Stimulated activated CD4-positive, alpha-beta T cell treated with anti-CD3 and anti-CD28 coated beads, Interleukin-15, amount 100 ng/mL, for 1 hour (primary cell): Measurements from ENCODE around the gene DOP1A.
"Not testable (repeated sequence)": the region's sequence is repeated elsewhere in the genome, so short reads cannot be mapped to it uniquely, and the experiment has no call there.

Source experiments
- DNase-seq, 2 donors: peaks; one replicate each; pipeline ENCODE4 v3.0.0-alpha.2; 2020; ENCODE audit warnings: low read depth in 1 of 2, low spot score in 1 of 2

The DOP1A gene

DNA sequence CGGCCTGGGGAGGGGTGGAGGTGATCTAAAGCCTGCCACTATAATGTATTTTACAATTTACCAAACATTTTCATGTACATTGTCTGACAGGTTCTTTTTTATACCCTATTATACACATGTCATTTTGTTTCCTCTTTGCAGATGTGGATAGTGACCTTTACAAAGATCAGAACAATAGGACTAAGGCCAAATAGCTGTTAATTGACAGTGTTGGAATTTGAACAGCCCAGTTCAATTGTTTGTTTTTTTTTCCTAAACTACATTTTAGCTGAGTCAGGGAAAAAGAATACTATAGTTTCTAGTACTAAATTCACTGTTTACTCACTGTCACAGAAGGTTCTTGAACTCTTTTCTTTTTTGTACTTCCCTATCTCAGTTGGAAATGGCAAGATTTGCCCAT, 85.4 kb downstream of the DOP1A start:
- no peak for DNase-seq

- DNase-seq: no peak
These were observed 86.5 kb downstream of the DOP1A start for GRCh38 chr6:83153883-83154521.

GRCh38 chr6:83155794-83156193, 88.3 kb downstream of the DOP1A start:
- DNase-seq: no peak

- no peak for DNase-seq
These were observed 92.7 kb downstream of the DOP1A start for GRCh38 chr6:83160167-83160566.

DNA sequence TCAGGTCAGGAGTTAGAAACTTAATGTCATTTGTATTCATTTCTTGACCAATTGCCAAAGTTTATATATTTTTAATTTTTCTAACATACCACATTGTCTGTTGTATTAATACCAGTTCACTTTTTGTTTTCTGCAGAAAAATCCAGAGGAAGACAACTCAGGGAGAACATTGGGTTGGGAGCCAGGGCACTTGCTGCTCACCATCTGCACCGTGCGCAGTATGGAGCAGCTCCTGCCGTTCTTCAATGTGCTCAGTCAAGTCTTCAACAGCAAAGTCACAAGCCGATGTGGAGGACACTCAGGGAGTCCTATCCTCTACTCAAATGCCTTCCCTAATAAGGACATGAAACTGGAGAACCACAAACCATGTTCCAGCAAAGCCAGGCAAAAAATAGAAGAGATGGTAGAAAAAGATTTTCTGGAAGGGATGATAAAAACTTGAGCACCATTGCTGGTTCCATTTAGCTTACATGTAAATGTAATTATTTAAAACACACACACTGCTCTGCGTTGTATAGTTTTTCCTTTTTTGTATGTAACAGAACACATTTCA, 100.3 kb downstream of the DOP1A start:
- no peak for DNase-seq

- no peak for DNase-seq
These were observed 101.1 kb downstream of the DOP1A start for GRCh38 chr6:83168556-83168955.

GRCh38 chr6:83169106-83169505, 101.6 kb downstream of the DOP1A start:
- DNase-seq: no peak

DNA sequence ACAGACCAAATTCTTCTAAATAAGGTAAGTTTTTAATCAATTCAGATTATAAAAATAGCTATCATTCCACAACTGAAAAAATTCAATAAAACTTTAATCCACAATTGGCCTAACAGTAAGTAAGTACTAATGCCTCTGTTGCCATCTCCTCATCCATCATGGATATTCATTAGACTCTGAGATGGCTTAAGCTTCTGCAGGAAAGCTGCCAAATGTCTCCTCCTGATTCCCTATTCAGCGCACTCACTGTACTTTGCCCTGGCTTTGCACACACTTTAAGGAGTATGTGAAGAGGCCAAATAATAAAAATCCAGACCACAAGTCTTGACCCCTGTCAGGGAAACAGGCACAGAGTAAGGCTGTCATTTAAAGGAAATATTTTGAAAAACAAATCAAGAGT, 102.0 kb downstream of the DOP1A start:
- DNase-seq: no peak

GRCh38 chr6:83176246-83176645, 108.8 kb downstream of the DOP1A start:
- no peak for DNase-seq

DNA sequence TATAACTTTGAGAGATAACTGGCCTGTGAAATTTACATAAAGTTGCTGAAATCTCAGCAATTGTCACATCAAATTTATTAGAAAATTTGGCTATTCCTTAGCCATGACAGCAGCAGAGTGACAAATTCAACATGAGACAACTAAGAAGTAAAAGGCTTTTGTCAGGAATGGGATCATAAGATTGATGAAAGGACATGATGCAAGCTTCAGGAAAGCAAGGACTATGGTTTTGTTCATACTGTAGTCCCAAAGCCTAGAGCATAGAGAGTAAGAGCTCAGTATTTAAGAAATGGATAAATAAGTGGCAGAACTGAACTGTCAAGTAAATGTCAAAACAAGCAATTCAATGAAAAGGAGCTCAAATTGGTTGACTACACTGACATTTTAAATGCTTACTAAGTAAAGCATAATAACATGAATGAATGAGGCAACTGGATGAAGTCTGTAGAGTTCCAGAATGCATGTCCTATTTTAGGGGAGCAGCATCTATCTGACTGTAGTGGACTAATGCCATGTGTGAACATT, 113.0 kb downstream of the DOP1A start:
- DNase-seq: no peak

DNA sequence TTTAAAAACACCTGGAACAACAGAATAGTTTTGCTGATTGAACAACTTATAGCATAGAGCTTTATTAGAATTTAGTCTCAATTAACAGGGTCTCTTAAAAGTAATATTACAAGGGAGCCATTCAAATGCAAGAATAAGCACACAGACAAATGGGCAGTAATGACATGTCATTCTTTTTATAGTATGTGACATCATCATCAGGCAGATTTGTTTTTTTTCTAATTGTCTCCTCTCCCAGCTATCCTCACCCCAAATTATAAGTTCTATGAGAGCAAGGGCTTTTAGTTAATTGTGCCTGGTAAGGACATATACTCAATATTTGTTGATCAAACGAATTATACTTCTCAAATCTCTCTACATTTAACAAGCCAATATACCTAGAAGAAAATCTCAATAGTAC, 114.6 kb downstream of the DOP1A start:
- DNase-seq: no peak

DNA sequence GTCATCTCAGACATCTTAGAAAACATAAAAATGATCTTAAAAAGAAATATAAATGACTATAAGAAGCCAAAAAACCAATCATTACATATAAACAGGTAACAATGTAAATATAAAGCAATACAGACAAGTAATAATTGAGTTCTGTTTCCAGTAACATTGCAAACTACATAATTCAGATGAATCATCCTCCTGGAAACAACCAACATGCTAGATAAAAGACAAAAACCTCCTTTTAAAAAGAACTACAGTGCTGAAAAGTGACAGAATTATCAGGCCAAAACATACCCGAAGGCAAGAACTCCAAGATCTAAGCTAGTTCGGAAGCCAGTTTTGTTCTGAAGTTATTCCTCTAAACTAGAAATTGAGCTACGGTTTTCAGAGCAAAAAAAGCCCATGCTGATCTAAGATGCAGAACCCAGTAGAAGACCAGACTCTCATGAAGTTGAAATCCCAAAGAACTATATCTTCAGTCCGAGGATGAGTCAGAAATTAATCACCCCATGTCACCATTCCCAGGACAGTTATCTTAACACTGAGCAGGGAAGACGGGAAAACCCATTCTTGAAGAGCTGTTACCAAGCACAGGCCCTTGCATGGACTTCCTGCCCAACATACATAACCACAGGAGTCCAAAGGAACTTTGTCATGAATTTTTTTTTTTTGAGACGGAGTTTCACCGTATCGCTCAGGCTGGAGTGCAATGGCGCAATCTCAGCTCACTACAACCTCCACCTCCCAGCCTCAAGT, 115.8 kb downstream of the DOP1A start:
- no peak for DNase-seq

DNA sequence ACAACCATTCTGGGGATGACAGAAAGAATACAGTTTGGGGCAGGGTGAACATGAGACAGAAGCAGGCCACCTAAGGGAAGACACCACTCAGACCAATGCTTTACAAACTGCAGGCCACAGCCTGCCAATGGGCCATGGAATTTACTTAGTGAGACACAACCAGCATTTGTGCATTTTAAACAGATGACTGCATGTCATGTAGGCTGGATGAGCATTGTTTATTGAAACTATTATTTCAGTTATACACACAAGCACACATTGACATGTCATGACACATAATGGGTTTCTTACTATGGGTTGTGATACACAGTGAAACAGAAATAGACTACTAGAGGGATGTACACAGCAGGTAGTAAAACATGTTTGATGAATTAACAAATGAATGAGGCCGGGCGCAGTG, 117.6 kb downstream of the DOP1A start:
- DNase-seq: no peak

- DNase-seq: no peak
These were observed 121.0 kb downstream of the DOP1A start for GRCh38 chr6:83188501-83188900.

DNA sequence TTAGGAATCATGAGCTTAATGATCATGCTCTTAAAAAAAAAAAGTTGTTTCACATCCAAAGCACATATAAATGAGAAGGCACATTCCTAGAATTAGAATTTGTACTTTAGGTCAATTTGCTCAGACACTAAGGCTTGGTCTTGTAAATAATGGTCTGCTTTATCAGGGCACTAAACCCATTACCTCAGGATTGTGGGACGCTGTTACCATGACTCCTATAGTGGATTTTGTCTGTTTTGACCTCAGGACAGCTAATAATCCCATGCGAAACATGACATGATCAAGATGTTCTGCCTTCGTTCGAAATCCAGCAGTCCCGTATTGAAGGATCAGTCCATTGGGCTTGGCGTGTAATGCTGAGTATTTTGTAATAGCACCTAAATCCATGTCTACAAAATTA, 123.2 kb downstream of the DOP1A start:
- no peak for DNase-seq

DNA sequence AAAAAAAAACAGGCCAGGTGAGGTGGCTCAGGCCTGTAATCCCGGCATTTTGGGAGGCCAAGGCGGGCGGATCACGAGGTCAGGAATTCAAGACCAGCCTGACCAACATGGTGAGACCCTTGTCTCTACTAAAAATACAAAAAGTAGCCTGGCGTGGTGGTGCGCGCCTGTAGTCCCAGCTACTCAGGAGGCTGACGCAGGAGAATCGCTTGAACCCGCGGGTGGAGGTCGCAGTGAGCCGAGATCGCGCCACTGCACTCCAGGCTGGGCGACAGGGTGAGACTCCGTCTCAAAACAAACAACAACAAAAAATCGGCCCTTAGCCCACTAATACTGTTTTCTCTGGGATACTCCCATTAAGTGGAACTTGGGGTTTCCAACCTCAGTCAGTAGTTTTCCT, 124.5 kb downstream of the DOP1A start:
- not testable (repeated sequence) for DNase-seq

GRCh38 chr6:83192456-83192855, 125.0 kb downstream of the DOP1A start:
- no peak for DNase-seq

GRCh38 chr6:83192871-83193746, 125.6 kb downstream of the DOP1A start, which contains the start of the genes PGM3 and RWDD2A:
PGM3 (minus strand) TSS chr6:83193265; CDS start chr6:83191012, 2,253 bp downstream.
RWDD2A (plus strand) TSS chr6:83193357; CDS start chr6:83194452, 1,095 bp downstream.
- DNase-seq: peak; percentile 73 to 85

GRCh38 chr6:83193747-83194566, 126.5 kb downstream of the DOP1A start:
- DNase-seq: no peak

DNA sequence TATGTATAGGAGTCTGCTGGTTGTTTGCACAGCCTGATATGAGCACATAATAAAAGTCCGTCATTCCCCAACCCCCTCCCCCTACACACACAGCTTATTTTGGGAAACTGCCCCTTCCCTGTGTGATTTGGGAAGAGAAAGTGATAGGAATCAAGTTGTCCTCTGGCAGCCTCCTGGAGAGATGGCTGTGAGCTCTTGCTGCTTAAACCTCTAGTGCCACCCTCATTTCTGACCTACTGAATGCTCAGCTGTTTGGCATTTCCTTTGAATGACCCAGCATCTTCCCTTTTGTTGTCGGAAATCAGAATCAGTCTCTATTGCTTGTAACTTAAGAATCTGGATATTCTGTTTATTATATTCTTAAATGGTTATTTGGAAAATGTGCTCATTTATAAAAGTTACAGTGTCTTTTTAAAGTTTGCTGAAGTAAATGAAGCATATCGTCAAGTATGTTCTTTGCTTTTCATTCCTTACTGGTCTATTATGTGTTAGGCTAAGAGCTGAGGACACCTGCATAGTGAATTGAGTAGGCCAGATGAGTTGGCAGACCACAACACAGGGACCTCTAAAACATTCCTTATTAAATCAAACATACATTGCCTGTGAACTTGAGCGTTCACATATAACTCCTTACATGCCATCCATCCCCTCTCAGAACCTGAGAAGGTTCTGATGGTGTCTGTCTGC, 131.2 kb downstream of the DOP1A start:
- DNase-seq: no peak
